ENCODE results near the gene ERC1. TPM values are rescaled to one million over a fixed set of nuclear protein-coding genes. Genes with fewer than 3 reads are reported as not detected.
A peak's percentile ranks its signal among the peaks of the same experiment; 100 is the strongest.

ERC1 gene
- total RNA-seq, 1 experiment from 2014 or later = 40.4 TPM

DNA sequence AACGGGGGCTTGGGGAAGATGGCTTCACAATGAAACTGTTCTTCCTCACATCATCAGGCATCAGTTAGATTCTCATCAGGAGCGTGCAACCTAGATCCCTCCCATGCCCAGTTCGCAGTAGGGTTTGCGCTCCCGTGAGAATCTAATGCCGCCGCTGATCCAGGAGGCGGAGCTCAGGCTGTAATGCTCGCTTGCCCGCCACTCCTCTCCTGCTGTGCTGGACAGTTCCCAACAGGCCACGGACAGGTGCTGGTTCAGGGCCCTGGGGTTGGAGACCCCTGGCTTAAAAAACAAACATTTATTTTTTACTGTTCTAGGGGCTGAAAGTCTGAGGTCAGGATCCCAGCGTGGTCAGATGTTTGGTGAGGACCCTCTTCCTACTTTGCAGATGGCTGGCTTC lies 422.9 kb downstream of the ERC1 start:
- in situ Hi-C loops (cut with HindIII; ENCODE audit: low pct_unique_long_range_greater_than_20kb, low sequenced_read_pairs) (no loop called here), intact Hi-C loops (cut with micrococcal nuclease; ENCODE audit: unreplicated experiment) (no loop called here)
- Histone ChIP-seq H3K4me1 (ENCODE audit: control insufficient read depth, insufficient read depth, low read length) (no peaks in the 10 kb centered on the region), H3K4me3 (ENCODE audit: low read depth in 2 of 2, low read length in 2 of 2) (no peak overlapping the region), H3K27ac (ENCODE audit: low read length) (no peak overlapping the region), H3K36me3 (ENCODE audit: control insufficient read depth, insufficient read depth, low read length) (no peaks in the 10 kb centered on the region), H3K27me3 (ENCODE audit: control insufficient read depth, insufficient read depth, low read length) (no peaks in the 10 kb centered on the region), H3K9me3 (ENCODE audit: control insufficient read depth, insufficient read depth, low read depth, low read length) (no peaks in the 10 kb centered on the region)
- ATAC-seq = no peak
- TF ChIP-seq SIN3A (IDR thresholded peaks at IDR 0.05; ENCODE audit: borderline replicate concordance, insufficient read depth, low read depth, low read length) = no peak
- TF ChIP-seq, protein P1, sequence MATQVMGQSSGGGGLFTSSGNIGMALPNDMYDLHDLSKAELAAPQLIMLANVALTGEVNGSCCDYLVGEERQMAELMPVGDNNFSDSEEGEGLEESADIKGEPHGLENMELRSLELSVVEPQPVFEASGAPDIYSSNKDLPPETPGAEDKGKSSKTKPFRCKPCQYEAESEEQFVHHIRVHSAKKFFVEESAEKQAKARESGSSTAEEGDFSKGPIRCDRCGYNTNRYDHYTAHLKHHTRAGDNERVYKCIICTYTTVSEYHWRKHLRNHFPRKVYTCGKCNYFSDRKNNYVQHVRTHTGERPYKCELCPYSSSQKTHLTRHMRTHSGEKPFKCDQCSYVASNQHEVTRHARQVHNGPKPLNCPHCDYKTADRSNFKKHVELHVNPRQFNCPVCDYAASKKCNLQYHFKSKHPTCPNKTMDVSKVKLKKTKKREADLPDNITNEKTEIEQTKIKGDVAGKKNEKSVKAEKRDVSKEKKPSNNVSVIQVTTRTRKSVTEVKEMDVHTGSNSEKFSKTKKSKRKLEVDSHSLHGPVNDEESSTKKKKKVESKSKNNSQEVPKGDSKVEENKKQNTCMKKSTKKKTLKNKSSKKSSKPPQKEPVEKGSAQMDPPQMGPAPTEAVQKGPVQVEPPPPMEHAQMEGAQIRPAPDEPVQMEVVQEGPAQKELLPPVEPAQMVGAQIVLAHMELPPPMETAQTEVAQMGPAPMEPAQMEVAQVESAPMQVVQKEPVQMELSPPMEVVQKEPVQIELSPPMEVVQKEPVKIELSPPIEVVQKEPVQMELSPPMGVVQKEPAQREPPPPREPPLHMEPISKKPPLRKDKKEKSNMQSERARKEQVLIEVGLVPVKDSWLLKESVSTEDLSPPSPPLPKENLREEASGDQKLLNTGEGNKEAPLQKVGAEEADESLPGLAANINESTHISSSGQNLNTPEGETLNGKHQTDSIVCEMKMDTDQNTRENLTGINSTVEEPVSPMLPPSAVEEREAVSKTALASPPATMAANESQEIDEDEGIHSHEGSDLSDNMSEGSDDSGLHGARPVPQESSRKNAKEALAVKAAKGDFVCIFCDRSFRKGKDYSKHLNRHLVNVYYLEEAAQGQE (IDR thresholded peaks at IDR 0.05; ENCODE audit: insufficient read depth in 1 of 2, low read depth in 2 of 2, low read length in 1 of 2) = peak in 1 of 2 experiments; percentile 46; a peak in 1 of 4 replicates
- DNase-seq (ENCODE audit: low read depth, low spot score) = no peak
- ChIA-PET CTCF (no interaction called here), POLR2A (no interaction called here)
- BruUV-seq (replicated peaks) = no TSS peak

DNA sequence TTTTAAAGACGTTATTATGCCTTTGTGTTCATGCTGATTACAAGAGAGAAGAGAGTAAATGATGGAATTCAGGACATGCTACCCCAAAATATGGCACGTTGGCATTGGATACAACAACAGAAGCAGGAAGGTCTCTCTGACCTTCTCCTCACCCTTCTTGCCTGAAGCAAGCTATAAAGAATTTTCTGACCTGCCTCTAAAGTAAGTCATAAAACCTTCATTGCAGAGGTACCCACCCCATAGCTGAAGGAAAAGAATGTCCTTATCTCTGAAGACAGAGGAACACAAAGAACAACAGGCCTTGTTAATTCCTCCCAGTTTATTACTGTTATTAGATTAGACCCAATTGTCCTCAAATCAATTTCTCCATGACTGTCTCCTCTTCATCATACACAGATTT lies 427.1 kb downstream of the ERC1 start:
- H3K27ac ChIP-seq (ENCODE audit: low read length) = no peak overlapping the region
- no peaks in the 10 kb centered on the region for H3K27me3 ChIP-seq (ENCODE audit: control insufficient read depth, insufficient read depth, low read length)
- H3K4me1 ChIP-seq (ENCODE audit: control insufficient read depth, insufficient read depth, low read length) = no peaks in the 10 kb centered on the region
- intact Hi-C loops (cut with micrococcal nuclease; ENCODE audit: unreplicated experiment) (no loop called here), in situ Hi-C loops (cut with HindIII; ENCODE audit: low pct_unique_long_range_greater_than_20kb, low sequenced_read_pairs) (no loop called here)
- DNase-seq (ENCODE audit: low read depth, low spot score) = no peak
- POLR2A ChIA-PET = no interaction called here
- H3K36me3 ChIP-seq (ENCODE audit: control insufficient read depth, insufficient read depth, low read length) = no peaks in the 10 kb centered on the region
- TF ChIP-seq, protein P2, sequence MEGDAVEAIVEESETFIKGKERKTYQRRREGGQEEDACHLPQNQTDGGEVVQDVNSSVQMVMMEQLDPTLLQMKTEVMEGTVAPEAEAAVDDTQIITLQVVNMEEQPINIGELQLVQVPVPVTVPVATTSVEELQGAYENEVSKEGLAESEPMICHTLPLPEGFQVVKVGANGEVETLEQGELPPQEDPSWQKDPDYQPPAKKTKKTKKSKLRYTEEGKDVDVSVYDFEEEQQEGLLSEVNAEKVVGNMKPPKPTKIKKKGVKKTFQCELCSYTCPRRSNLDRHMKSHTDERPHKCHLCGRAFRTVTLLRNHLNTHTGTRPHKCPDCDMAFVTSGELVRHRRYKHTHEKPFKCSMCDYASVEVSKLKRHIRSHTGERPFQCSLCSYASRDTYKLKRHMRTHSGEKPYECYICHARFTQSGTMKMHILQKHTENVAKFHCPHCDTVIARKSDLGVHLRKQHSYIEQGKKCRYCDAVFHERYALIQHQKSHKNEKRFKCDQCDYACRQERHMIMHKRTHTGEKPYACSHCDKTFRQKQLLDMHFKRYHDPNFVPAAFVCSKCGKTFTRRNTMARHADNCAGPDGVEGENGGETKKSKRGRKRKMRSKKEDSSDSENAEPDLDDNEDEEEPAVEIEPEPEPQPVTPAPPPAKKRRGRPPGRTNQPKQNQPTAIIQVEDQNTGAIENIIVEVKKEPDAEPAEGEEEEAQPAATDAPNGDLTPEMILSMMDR (IDR thresholded peaks at IDR 0.05) = no peak
- TF ChIP-seq, protein P1 (IDR thresholded peaks at IDR 0.05; ENCODE audit: insufficient read depth in 1 of 2, low read depth in 2 of 2, low read length in 1 of 2) = no peak
- TF ChIP-seq SIN3A (IDR thresholded peaks at IDR 0.05; ENCODE audit: borderline replicate concordance, insufficient read depth, low read depth, low read length) (no peak), TCF7L2 (IDR thresholded peaks at IDR 0.05; ENCODE audit: low read depth, low read length) (no peak), POLR2AphosphoS5 (IDR thresholded peaks at IDR 0.05; ENCODE audit: low read depth, low read length) (no peak)
- no peak overlapping the region for H3K4me3 ChIP-seq (ENCODE audit: low read depth in 2 of 2, low read length in 2 of 2)
- BruUV-seq (replicated peaks) = no TSS peak
- CTCF ChIA-PET = no interaction called here
- peaks cover 8% of the 10 kb centered on the region; the same call in 1 of the 2 replicates for H3K9me3 ChIP-seq (ENCODE audit: control insufficient read depth, insufficient read depth, low read depth, low read length)
- no peak for ATAC-seq
